Measurements from ENCODE around the gene CTCF. TPM values are rescaled to one million over a fixed set of nuclear protein-coding genes. Genes with fewer than 3 reads are reported as not detected.

Gene CTCF
- total RNA-seq, 5 donors from 2014 or later (not counting 1 experiment from before 2014, with no cell fraction given) = 55.3 to 69.0 (median 64.0) TPM

GRCh38 chr16:67673712-67674580, 111.6 kb downstream of the CTCF start:
- peak overlapping the region; percentile 44 to 70 for H3K27ac Mint-ChIP-seq
- Histone ChIP-seq H3K4me1 (ENCODE audit: control insufficient read depth in 1 of 2, extremely low read depth in 1 of 2, insufficient read depth in 2 of 2, low read length in 2 of 2) (no peaks in the 10 kb centered on the region), H3K4me3 (ENCODE audit: control insufficient read depth in 1 of 2, extremely low read depth in 1 of 2, low read length in 1 of 2) (no peak overlapping the region), H3K9me3 (no peaks in the 10 kb centered on the region), H3K27me3 (replicated peaks in 1 of 2; ENCODE audit: control insufficient read depth in 2 of 2, extremely low read depth in 1 of 2, insufficient read depth in 2 of 2, low read length in 1 of 2) (no peaks in the 10 kb centered on the region), H3K27ac (ENCODE audit: low read length) (no peak overlapping the region), H3K36me3 (ENCODE audit: control insufficient read depth in 2 of 2, extremely low read depth in 1 of 2, insufficient read depth in 1 of 2, low read length in 1 of 2) (peaks cover 4 to 10% of the 10 kb centered on the region in 2 donors)
- H3K27me3 Mint-ChIP-seq = no peaks in the 10 kb centered on the region
- POLR2A ChIA-PET = no interaction called here
- ATAC-seq (replicated peaks in 1 of 4) (no peak), DNase-seq (no peak)
- no peaks in the 10 kb centered on the region for H3K9me3 Mint-ChIP-seq
- no peaks in the 10 kb centered on the region for H3K36me3 Mint-ChIP-seq
- 71% methylated on average over 6 of the region's 21 CpGs for WGBS (ENCODE audit: insufficient coverage)
- peaks cover 3 to 6% (median 5%) of the 10 kb centered on the region in 3 donors for H3K4me1 Mint-ChIP-seq
- H3K4me3 Mint-ChIP-seq = no peak overlapping the region
- CTCF ChIA-PET = interaction anchor here in 1 of 2 donors (0.6 to 1.4 kb wide), 2 partner anchors 119 to 927 kb away, joined by 3 to 4 read pairs; no protein-coding TSS in a partner anchor

DNA sequence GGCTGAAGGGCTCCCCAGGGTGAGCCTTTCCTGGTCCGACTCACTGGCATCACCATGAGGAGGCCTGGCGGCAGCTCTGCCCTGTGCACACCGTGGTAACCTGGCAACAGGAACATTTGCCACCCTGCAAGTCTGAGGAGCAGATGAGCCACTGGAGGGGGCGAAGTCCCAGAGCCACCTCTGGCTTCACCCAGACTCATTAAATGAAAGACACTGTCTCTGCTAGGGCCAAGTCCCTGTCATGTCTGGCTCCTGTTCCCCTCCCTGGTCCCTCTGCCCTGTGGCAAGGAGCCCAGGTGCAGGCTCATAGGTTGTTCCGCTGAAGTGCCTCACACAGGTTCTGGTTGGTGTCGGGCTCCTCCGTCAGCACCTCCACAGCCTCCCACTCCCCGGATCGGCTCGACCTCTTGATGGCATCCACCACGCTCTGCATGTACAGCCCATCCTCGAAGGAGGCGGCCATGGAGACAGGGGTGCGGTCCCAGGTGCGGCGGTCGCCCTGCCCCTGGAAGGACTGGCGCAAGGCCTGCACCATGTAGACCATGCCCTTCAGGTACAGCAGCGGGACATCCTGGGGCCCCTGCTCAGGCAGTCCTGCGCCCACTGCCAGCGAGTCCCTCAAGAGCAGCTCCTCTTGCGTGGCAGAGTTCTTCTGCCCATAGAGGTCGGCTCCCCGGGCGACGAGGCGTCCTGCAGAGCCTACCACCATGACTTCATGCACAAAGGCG, 112.7 kb downstream of the CTCF start:
- POLR2A ChIA-PET = no interaction called here
- Histone ChIP-seq H3K36me3 (ENCODE audit: control insufficient read depth in 2 of 2, extremely low read depth in 1 of 2, insufficient read depth in 1 of 2, low read length in 1 of 2) (peaks cover 4 to 10% of the 10 kb centered on the region in 2 donors), H3K9me3 (no peaks in the 10 kb centered on the region), H3K27me3 (replicated peaks in 1 of 2; ENCODE audit: control insufficient read depth in 2 of 2, extremely low read depth in 1 of 2, insufficient read depth in 2 of 2, low read length in 1 of 2) (no peaks in the 10 kb centered on the region), H3K27ac (ENCODE audit: low read length) (no peak overlapping the region), H3K4me1 (ENCODE audit: control insufficient read depth in 1 of 2, extremely low read depth in 1 of 2, insufficient read depth in 2 of 2, low read length in 2 of 2) (no peaks in the 10 kb centered on the region), H3K4me3 (ENCODE audit: control insufficient read depth in 1 of 2, extremely low read depth in 1 of 2, low read length in 1 of 2) (no peak overlapping the region)
- DNase-seq (no peak), ATAC-seq (replicated peaks in 1 of 4) (no peak)
- no peaks in the 10 kb centered on the region for H3K36me3 Mint-ChIP-seq
- no peaks in the 10 kb centered on the region for H3K9me3 Mint-ChIP-seq
- CTCF ChIA-PET = no interaction called here
- peak overlapping the region in 1 of 2 donors; percentile 36 for H3K27ac Mint-ChIP-seq
- no peak overlapping the region for H3K4me3 Mint-ChIP-seq
- peaks cover 2 to 5% (median 3%) of the 10 kb centered on the region in 3 donors for H3K4me1 Mint-ChIP-seq
- H3K27me3 Mint-ChIP-seq = no peaks in the 10 kb centered on the region
- WGBS (ENCODE audit: insufficient coverage) = 94% methylated on average over 28 of the region's 28 CpGs

DNA sequence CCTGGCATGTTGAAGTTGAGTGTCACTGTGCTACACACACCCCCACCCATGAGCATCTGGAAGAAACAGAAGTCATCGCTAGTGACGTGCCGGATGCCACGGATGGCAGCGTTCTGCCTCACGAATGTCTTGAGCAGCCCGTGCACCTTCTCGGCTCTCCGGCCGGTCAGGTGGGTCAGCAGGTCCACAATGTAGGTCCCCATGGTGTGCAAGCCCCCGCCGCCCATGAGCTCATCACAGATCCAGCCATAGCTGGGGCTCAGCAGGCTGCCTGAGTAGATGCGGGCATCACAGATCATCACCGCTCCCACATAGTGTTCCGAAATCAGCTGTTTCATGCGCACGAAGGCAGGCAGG, 113.2 kb downstream of the CTCF start:
- H3K27ac Mint-ChIP-seq = peak overlapping the region in 1 of 2 donors; percentile 58
- Histone ChIP-seq H3K4me3 (ENCODE audit: control insufficient read depth in 1 of 2, extremely low read depth in 1 of 2, low read length in 1 of 2) (no peak overlapping the region), H3K27ac (ENCODE audit: low read length) (no peak overlapping the region), H3K4me1 (ENCODE audit: control insufficient read depth in 1 of 2, extremely low read depth in 1 of 2, insufficient read depth in 2 of 2, low read length in 2 of 2) (no peaks in the 10 kb centered on the region), H3K36me3 (ENCODE audit: control insufficient read depth in 2 of 2, extremely low read depth in 1 of 2, insufficient read depth in 1 of 2, low read length in 1 of 2) (peaks cover 4 to 10% of the 10 kb centered on the region in 2 donors), H3K27me3 (replicated peaks in 1 of 2; ENCODE audit: control insufficient read depth in 2 of 2, extremely low read depth in 1 of 2, insufficient read depth in 2 of 2, low read length in 1 of 2) (no peaks in the 10 kb centered on the region), H3K9me3 (no peaks in the 10 kb centered on the region)
- DNase-seq = no peak
- ChIA-PET CTCF (no interaction called here), POLR2A (no interaction called here)
- no peaks in the 10 kb centered on the region for H3K36me3 Mint-ChIP-seq
- H3K9me3 Mint-ChIP-seq = no peaks in the 10 kb centered on the region
- no peak for ATAC-seq (replicated peaks in 1 of 4)
- no peak overlapping the region for H3K4me3 Mint-ChIP-seq
- H3K27me3 Mint-ChIP-seq = no peaks in the 10 kb centered on the region
- H3K4me1 Mint-ChIP-seq = peaks cover 2 to 5% (median 3%) of the 10 kb centered on the region in 3 donors
- 97% methylated on average over 17 of the region's 17 CpGs for WGBS (ENCODE audit: insufficient coverage)

DNA sequence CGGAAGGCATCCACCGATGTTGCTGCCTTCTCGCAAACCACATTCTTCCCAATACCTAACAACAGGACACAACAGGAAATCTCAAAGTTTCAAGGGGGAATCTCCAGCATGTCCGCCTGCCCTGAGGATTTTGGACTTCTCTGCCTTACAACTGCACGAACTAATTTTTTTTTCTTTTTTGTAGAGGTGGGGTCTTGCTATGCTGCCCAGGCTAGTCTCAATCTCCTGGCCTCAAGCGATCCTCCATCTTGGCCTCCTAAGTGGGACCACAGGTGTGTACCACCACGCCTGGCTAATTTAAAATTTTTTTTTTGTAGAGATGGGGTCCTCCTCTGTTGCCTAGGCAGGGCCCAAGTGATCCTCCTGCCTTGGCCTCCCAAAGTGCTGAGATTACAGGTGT, 113.7 kb downstream of the CTCF start:
- Mint-ChIP-seq H3K4me3 (no peak overlapping the region), H3K27ac (peak overlapping the region in 1 of 2 donors; percentile 58)
- CTCF ChIA-PET = no interaction called here

GRCh38 chr16:67676516-67676915, 114.2 kb downstream of the CTCF start:
- no peak for ATAC-seq (replicated peaks in 1 of 4)
- DNase-seq = no peak
- POLR2A ChIA-PET = interaction anchor here in 1 of 2 donors (0.6 kb wide), 1 partner anchor 116 kb away, joined by 3 read pairs; no protein-coding TSS in a partner anchor
- Mint-ChIP-seq H3K27me3 (no peaks in the 10 kb centered on the region), H3K27ac (peak overlapping the region in 1 of 2 donors; percentile 34), H3K4me1 (peaks cover 2 to 5% (median 3%) of the 10 kb centered on the region in 3 donors), H3K9me3 (no peaks in the 10 kb centered on the region), H3K4me3 (no peak overlapping the region), H3K36me3 (no peaks in the 10 kb centered on the region)
- H3K27me3 ChIP-seq (replicated peaks in 1 of 2; ENCODE audit: control insufficient read depth in 2 of 2, extremely low read depth in 1 of 2, insufficient read depth in 2 of 2, low read length in 1 of 2) = no peaks in the 10 kb centered on the region
- no CpG with 5 or more reads among the region's 4 CpGs for WGBS (ENCODE audit: insufficient coverage)
- H3K36me3 ChIP-seq (ENCODE audit: control insufficient read depth in 2 of 2, extremely low read depth in 1 of 2, insufficient read depth in 1 of 2, low read length in 1 of 2) = peaks cover 10% of the 10 kb centered on the region in 2 donors
- CTCF ChIA-PET = interaction anchor here in 1 of 2 donors (0.6 kb wide), 1 partner anchor 161 kb away, joined by 3 read pairs; no protein-coding TSS in a partner anchor
- H3K27ac ChIP-seq (ENCODE audit: low read length) = no peak overlapping the region
- no peaks in the 10 kb centered on the region for H3K9me3 ChIP-seq
- no peaks in the 10 kb centered on the region for H3K4me1 ChIP-seq (ENCODE audit: control insufficient read depth in 1 of 2, extremely low read depth in 1 of 2, insufficient read depth in 2 of 2, low read length in 2 of 2)
- no peak overlapping the region for H3K4me3 ChIP-seq (ENCODE audit: control insufficient read depth in 1 of 2, extremely low read depth in 1 of 2, low read length in 1 of 2)

More for the DNA sequence above, 113.7 kb downstream of the CTCF start:
- H3K4me3 ChIP-seq (ENCODE audit: control insufficient read depth in 1 of 2, extremely low read depth in 1 of 2, low read length in 1 of 2) = no peak overlapping the region
- POLR2A ChIA-PET = no interaction called here
- no peak for ATAC-seq (replicated peaks in 1 of 4)
- no peaks in the 10 kb centered on the region for H3K9me3 ChIP-seq
- no peaks in the 10 kb centered on the region for H3K4me1 ChIP-seq (ENCODE audit: control insufficient read depth in 1 of 2, extremely low read depth in 1 of 2, insufficient read depth in 2 of 2, low read length in 2 of 2)
- H3K36me3 ChIP-seq (ENCODE audit: control insufficient read depth in 2 of 2, extremely low read depth in 1 of 2, insufficient read depth in 1 of 2, low read length in 1 of 2) = peaks cover 7 to 10% of the 10 kb centered on the region in 2 donors
- no peak for DNase-seq
- Mint-ChIP-seq H3K4me1 (peaks cover 2 to 5% (median 3%) of the 10 kb centered on the region in 3 donors), H3K36me3 (no peaks in the 10 kb centered on the region), H3K9me3 (no peaks in the 10 kb centered on the region), H3K27me3 (no peaks in the 10 kb centered on the region)
- 100% methylated on average over 4 of the region's 7 CpGs for WGBS (ENCODE audit: insufficient coverage)
- H3K27ac ChIP-seq (ENCODE audit: low read length) = no peak overlapping the region
- H3K27me3 ChIP-seq (replicated peaks in 1 of 2; ENCODE audit: control insufficient read depth in 2 of 2, extremely low read depth in 1 of 2, insufficient read depth in 2 of 2, low read length in 1 of 2) = no peaks in the 10 kb centered on the region

- ChIA-PET POLR2A (interaction anchor here in 1 of 2 donors (0.6 kb wide), 3 partner anchors 101 to 124 kb away, joined by 3 to 8 read pairs (median 3); no protein-coding TSS in a partner anchor), CTCF (interaction anchor here in 1 of 2 donors (0.6 kb wide), 1 partner anchor 161 kb away, joined by 3 read pairs; no protein-coding TSS in a partner anchor)
- Mint-ChIP-seq H3K36me3 (no peaks in the 10 kb centered on the region), H3K27ac (no peak overlapping the region), H3K9me3 (no peaks in the 10 kb centered on the region), H3K27me3 (no peaks in the 10 kb centered on the region), H3K4me1 (peaks cover 2 to 5% (median 3%) of the 10 kb centered on the region in 3 donors), H3K4me3 (no peak overlapping the region)
- WGBS (ENCODE audit: insufficient coverage) = 74% methylated on average over 5 of the region's 8 CpGs
- no peak overlapping the region for H3K27ac ChIP-seq (ENCODE audit: low read length)
- ATAC-seq (replicated peaks in 1 of 4) = no peak
- no peaks in the 10 kb centered on the region for H3K27me3 ChIP-seq (replicated peaks in 1 of 2; ENCODE audit: control insufficient read depth in 2 of 2, extremely low read depth in 1 of 2, insufficient read depth in 2 of 2, low read length in 1 of 2)
- H3K9me3 ChIP-seq = no peaks in the 10 kb centered on the region
- no peak for DNase-seq
- no peak overlapping the region for H3K4me3 ChIP-seq (ENCODE audit: control insufficient read depth in 1 of 2, extremely low read depth in 1 of 2, low read length in 1 of 2)
- H3K36me3 ChIP-seq (ENCODE audit: control insufficient read depth in 2 of 2, extremely low read depth in 1 of 2, insufficient read depth in 1 of 2, low read length in 1 of 2) = peaks cover 10% of the 10 kb centered on the region in 2 donors
- no peaks in the 10 kb centered on the region for H3K4me1 ChIP-seq (ENCODE audit: control insufficient read depth in 1 of 2, extremely low read depth in 1 of 2, insufficient read depth in 2 of 2, low read length in 2 of 2)
These were observed 114.6 kb downstream of the CTCF start for GRCh38 chr16:67676939-67677338.

Measured in T-cell (primary cell).